GM18526 (cell line): ENCODE measurements around the gene MED13L.

Source experiments
- POLR2A ChIP-seq: IDR thresholded peaks from 3 replicates; pipeline ENCODE4 v1.6.1; 2011; ENCODE audit not compliant: insufficient read length; ENCODE audit errors: extremely low read depth

MED13L gene

GRCh38 chr12:116153113-116153512 lies 124.4 kb downstream of the MED13L start:
- TF ChIP-seq POLR2A, result no peak

- TF ChIP-seq POLR2A, result no peak
Measured at GRCh38 chr12:116152268-116152667, 125.2 kb downstream of the MED13L start.

GRCh38 chr12:116150452-116150851 lies 127.0 kb downstream of the MED13L start:
- TF ChIP-seq POLR2A, result no peak

GRCh38 chr12:116150001-116150400 lies 127.5 kb downstream of the MED13L start:
- no peak for TF ChIP-seq POLR2A

- no peak for TF ChIP-seq POLR2A
Measured at GRCh38 chr12:116148844-116149243, 128.6 kb downstream of the MED13L start.

GRCh38 chr12:116146386-116146785 lies 131.1 kb downstream of the MED13L start:
- no peak for TF ChIP-seq POLR2A

- TF ChIP-seq POLR2A, result no peak
Measured at GRCh38 chr12:116145451-116145850, 132.0 kb downstream of the MED13L start.

- no peak for TF ChIP-seq POLR2A
Measured at GRCh38 chr12:116144384-116144783, 133.1 kb downstream of the MED13L start.

GRCh38 chr12:116143909-116144308 lies 133.6 kb downstream of the MED13L start:
- TF ChIP-seq POLR2A, result no peak

GRCh38 chr12:116142936-116143898 lies 134.3 kb downstream of the MED13L start:
- no peak for TF ChIP-seq POLR2A

GRCh38 chr12:116141833-116142162 lies 135.7 kb downstream of the MED13L start:
- no peak for TF ChIP-seq POLR2A

- TF ChIP-seq POLR2A, result no peak
Measured at GRCh38 chr12:116141110-116141832, 136.2 kb downstream of the MED13L start.

- TF ChIP-seq POLR2A, result no peak
Measured at GRCh38 chr12:116140529-116140928, 137.0 kb downstream of the MED13L start.

- no peak for TF ChIP-seq POLR2A
Measured at GRCh38 chr12:116138781-116139180, 138.7 kb downstream of the MED13L start.

- no peak for TF ChIP-seq POLR2A
Measured at GRCh38 chr12:116138364-116138763, 139.1 kb downstream of the MED13L start.

GRCh38 chr12:116137318-116137717 lies 140.2 kb downstream of the MED13L start:
- no peak for TF ChIP-seq POLR2A
